Kidney (tissue), 14 donors: ENCODE results near the gene SLC35G6. TPM values are rescaled to one million over a fixed set of nuclear protein-coding genes. Genes with fewer than 3 reads are reported as not detected.
A peak's percentile ranks its signal among the peaks of the same experiment; 100 is the strongest.

Experiments used
- DNase-seq, 5 donors: peaks; one replicate each; pipeline ENCODE4 v3.0.0-alpha.2; 2013 to 2020
- FAIRE-seq: peaks from 2 replicates; lab custom pipeline; 2012; peaks lifted over from hg19 to GRCh38; lab: Jason Lieb, UNC
- H3K27ac ChIP-seq, 2 donors: one replicate each; pipeline ENCODE4 v1.7.0; 2013; ENCODE audit warnings: low read depth in 2 of 2, low read length in 2 of 2, inconsistent platforms in 1 of 2
- H3K27me3 ChIP-seq: one replicate; pipeline ENCODE4 v1.7.1; 2013; ENCODE audit warnings: low read length, inconsistent platforms; ENCODE audit not compliant: control insufficient read depth, insufficient read depth
- H3K36me3 ChIP-seq, 3 donors: one replicate each; pipeline versions ENCODE4 v1.7.0 to v1.7.1; 2013; ENCODE audit warnings: low read length in 3 of 3, control low read depth in 1 of 3, inconsistent platforms in 1 of 3; ENCODE audit not compliant: insufficient read depth in 3 of 3, control insufficient read depth in 2 of 3
- H3K4me1 ChIP-seq, 3 donors: one replicate each; pipeline versions ENCODE4 v1.7.0 to v1.7.1; 2013; ENCODE audit warnings: low read length in 3 of 3, inconsistent platforms in 1 of 3, low read depth in 1 of 3; ENCODE audit not compliant: control insufficient read depth in 2 of 3, insufficient read depth in 2 of 3
- H3K4me3 ChIP-seq, 3 donors: one replicate each; pipeline versions ENCODE4 v1.7.0 to v1.8.1; 2013; ENCODE audit warnings: low read length in 3 of 3, control low read depth in 1 of 3, inconsistent platforms in 1 of 3
- H3K9ac ChIP-seq, 3 donors: one replicate each; pipeline versions ENCODE4 v1.7.0 to v1.7.1; 2013; ENCODE audit warnings: low read length in 3 of 3, control low read depth in 1 of 3, inconsistent platforms in 1 of 3
- H3K9me3 ChIP-seq, 3 donors: one replicate each; pipeline versions ENCODE4 v1.7.0 to v1.7.1; 2013; ENCODE audit warnings: low read length in 3 of 3, control low read depth in 1 of 3, inconsistent platforms in 1 of 3; ENCODE audit not compliant: control insufficient read depth in 2 of 3, insufficient read depth in 1 of 3
- CTCF ChIP-seq: IDR thresholded peaks from 3 replicates; pipeline ENCODE4 v1.5.1; 2012; ENCODE audit warnings: mild to moderate bottlenecking, moderate library complexity, borderline replicate concordance; ENCODE audit not compliant: insufficient read depth; ENCODE audit errors: extremely low read depth
- intact Hi-C: fragments of 100-400 bp; cut with DNase I; formaldehyde crosslinking; loops from one replicate; pipeline ENCODE4 v1.11.1; 2022
- polyA plus RNA-seq: library from polyadenylated mRNA; stranded (reverse); fragments of 350-450 nt; fragmentation: Illumina TruSeq; extraction: RNeasy Lipid Tissue Mini Kit (QIAGEN cat#74804); gene quantifications from one replicate; pipeline ENCODE4 v1.2.3, GENCODE V29; 2014; ENCODE audit warnings: low read depth, low replicate concordance; ENCODE audit not compliant: insufficient read depth
- total RNA-seq: library from RNA; stranded (reverse); fragmentation: NEBNext Ultra II Directional; extraction: Animal tissue kit (Norgen Biotek cat#: 25700); gene quantifications from one replicate; pipeline ENCODE4 v1.2.1, GENCODE V29; 2021
- donor health status: control.
- donor health status: control.
- donor health status: control.
- donor health status: control.
- donor health status: control.
- donor health status: DM: yes; HTN: yes; CAD: no.
- donor health status: Normal renal cell carcinoma (clear cell type).

SLC35G6 gene
- total and polyA plus RNA-seq, 2 donors from 2014 or later = not detected

GRCh38 chr17:7486181-7486580 lies 4.9 kb downstream of the SLC35G6 start:
- peak overlapping the region; percentile 12 to 73 (median 69) for H3K4me3 ChIP-seq

GRCh38 chr17:7490144-7490543 lies 8.9 kb downstream of the SLC35G6 start:
- no peaks in the 10 kb centered on the region for H3K27me3 ChIP-seq
- peaks cover 0 to 26% (median 5%) of the 10 kb centered on the region in 3 donors for H3K4me1 ChIP-seq
- FAIRE-seq = no peak
- H3K9me3 ChIP-seq = no peaks in the 10 kb centered on the region
- DNase-seq = peak in 1 of 5 donors; percentile 5
- H3K36me3 ChIP-seq = peaks cover 0 to 2% (median 0%) of the 10 kb centered on the region in 3 donors
- intact Hi-C loops = no loop called here
- no peak overlapping the region for H3K4me3 ChIP-seq
- no peak overlapping the region for H3K27ac ChIP-seq
- no peak for TF ChIP-seq CTCF
- no peak overlapping the region for H3K9ac ChIP-seq

More at GRCh38 chr17:7486181-7486580, 4.9 kb downstream of the SLC35G6 start:
- peak overlapping the region; percentile 12 to 74 (median 15) for H3K9ac ChIP-seq
- H3K4me1 ChIP-seq = peaks cover 0 to 21% (median 5%) of the 10 kb centered on the region in 3 donors
- peak in 1 of 5 donors; percentile 24 for DNase-seq
- no peak for FAIRE-seq
- H3K27me3 ChIP-seq = no peaks in the 10 kb centered on the region
- H3K9me3 ChIP-seq = no peaks in the 10 kb centered on the region
- no peak overlapping the region for H3K27ac ChIP-seq
- intact Hi-C loops = no loop called here
- peaks cover 0 to 2% (median 0%) of the 10 kb centered on the region in 3 donors for H3K36me3 ChIP-seq
- TF ChIP-seq CTCF = no peak

GRCh38 chr17:7491583-7491982 lies 10.3 kb downstream of the SLC35G6 start:
- Histone ChIP-seq H3K9me3 (no peaks in the 10 kb centered on the region), H3K4me1 (peaks cover 0 to 26% (median 0%) of the 10 kb centered on the region in 3 donors), H3K36me3 (peaks cover 2 to 12% (median 4%) of the 10 kb centered on the region in 3 donors), H3K27me3 (no peaks in the 10 kb centered on the region), H3K4me3 (no peak overlapping the region), H3K9ac (no peak overlapping the region), H3K27ac (no peak overlapping the region)
- TF ChIP-seq CTCF = no peak
- FAIRE-seq (no peak), DNase-seq (no peak)
- intact Hi-C loops = no loop called here

GRCh38 chr17:7493941-7494340 lies 12.7 kb downstream of the SLC35G6 start:
- FAIRE-seq (no peak), DNase-seq (no peak)
- Histone ChIP-seq H3K27ac (no peak overlapping the region), H3K4me3 (no peak overlapping the region), H3K27me3 (no peaks in the 10 kb centered on the region), H3K4me1 (peaks cover 0 to 23% (median 0%) of the 10 kb centered on the region in 3 donors), H3K9ac (no peak overlapping the region), H3K9me3 (no peaks in the 10 kb centered on the region), H3K36me3 (peaks cover 6 to 33% (median 25%) of the 10 kb centered on the region in 3 donors)
- TF ChIP-seq CTCF = no peak
- intact Hi-C loops = no loop called here
